Measurements from ENCODE around the gene DNLZ.

DNA sequence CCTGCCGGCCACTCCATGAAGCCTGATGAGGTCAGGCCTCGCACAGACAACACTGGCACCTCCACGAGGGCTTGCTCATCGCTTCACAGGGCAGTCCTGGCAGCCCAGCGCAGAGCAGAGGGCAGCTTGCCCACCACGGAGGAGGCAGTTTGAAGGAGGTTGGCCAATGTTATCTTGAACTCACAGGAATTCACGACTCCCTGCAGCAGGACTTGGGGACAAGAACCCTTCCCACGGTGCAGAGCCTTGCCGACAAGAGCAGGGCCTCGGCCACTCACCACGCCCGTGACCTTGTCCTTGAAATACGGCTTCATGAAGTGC lies 31.4 kb upstream of the DNLZ start:
- no peak for TF ChIP-seq POLR2A (IDR thresholded peaks at IDR 0.05)
- TF ChIP-seq, protein P1, sequence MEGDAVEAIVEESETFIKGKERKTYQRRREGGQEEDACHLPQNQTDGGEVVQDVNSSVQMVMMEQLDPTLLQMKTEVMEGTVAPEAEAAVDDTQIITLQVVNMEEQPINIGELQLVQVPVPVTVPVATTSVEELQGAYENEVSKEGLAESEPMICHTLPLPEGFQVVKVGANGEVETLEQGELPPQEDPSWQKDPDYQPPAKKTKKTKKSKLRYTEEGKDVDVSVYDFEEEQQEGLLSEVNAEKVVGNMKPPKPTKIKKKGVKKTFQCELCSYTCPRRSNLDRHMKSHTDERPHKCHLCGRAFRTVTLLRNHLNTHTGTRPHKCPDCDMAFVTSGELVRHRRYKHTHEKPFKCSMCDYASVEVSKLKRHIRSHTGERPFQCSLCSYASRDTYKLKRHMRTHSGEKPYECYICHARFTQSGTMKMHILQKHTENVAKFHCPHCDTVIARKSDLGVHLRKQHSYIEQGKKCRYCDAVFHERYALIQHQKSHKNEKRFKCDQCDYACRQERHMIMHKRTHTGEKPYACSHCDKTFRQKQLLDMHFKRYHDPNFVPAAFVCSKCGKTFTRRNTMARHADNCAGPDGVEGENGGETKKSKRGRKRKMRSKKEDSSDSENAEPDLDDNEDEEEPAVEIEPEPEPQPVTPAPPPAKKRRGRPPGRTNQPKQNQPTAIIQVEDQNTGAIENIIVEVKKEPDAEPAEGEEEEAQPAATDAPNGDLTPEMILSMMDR (IDR thresholded peaks at IDR 0.05) = no peak
